ENCODE measurements around the gene SPRY4.
"Not testable (repeated sequence)": the region's sequence is repeated elsewhere in the genome, so short reads cannot be mapped to it uniquely, and the experiment has no call there.

SPRY4 gene

GRCh38 chr5:142314109-142314508 is 10.7 kb downstream of the SPRY4 start:
- no peak for DNase-seq

- DNase-seq = no peak
Observed at GRCh38 chr5:142313682-142314081, 11.1 kb downstream of the SPRY4 start.

- DNase-seq = no peak
Observed at GRCh38 chr5:142313275-142313674, 11.5 kb downstream of the SPRY4 start.

- no peak for DNase-seq
Observed at GRCh38 chr5:142312399-142312798, 12.4 kb downstream of the SPRY4 start.

GRCh38 chr5:142311725-142312124 is 13.1 kb downstream of the SPRY4 start:
- DNase-seq = no peak

GRCh38 chr5:142310803-142311202 is 14.0 kb downstream of the SPRY4 start:
- DNase-seq = no peak

- no peak for DNase-seq
Observed at GRCh38 chr5:142309747-142310318, 15.0 kb downstream of the SPRY4 start.

GRCh38 chr5:142308358-142308757 is 16.5 kb downstream of the SPRY4 start:
- no peak for DNase-seq

- no peak for DNase-seq
Observed at GRCh38 chr5:142307146-142307890, 17.5 kb downstream of the SPRY4 start.

GRCh38 chr5:142306077-142306502 is 18.7 kb downstream of the SPRY4 start:
- DNase-seq = no peak

- DNase-seq = no peak
Observed at GRCh38 chr5:142305211-142305610, 19.6 kb downstream of the SPRY4 start.

- no peak for DNase-seq
Observed at GRCh38 chr5:142304013-142304701, 20.7 kb downstream of the SPRY4 start.

- DNase-seq = no peak
Observed at GRCh38 chr5:142303565-142303964, 21.3 kb downstream of the SPRY4 start.

- no peak for DNase-seq
Observed at GRCh38 chr5:142301540-142301939, 23.3 kb downstream of the SPRY4 start.

GRCh38 chr5:142300677-142301076 is 24.1 kb downstream of the SPRY4 start:
- no peak for DNase-seq

GRCh38 chr5:142298789-142299188 is 26.0 kb downstream of the SPRY4 start:
- DNase-seq = no peak

- not testable (repeated sequence) for DNase-seq
Observed at GRCh38 chr5:142297786-142298185, 27.0 kb downstream of the SPRY4 start.

- no peak for DNase-seq
Observed at GRCh38 chr5:142296914-142297417, 27.9 kb downstream of the SPRY4 start.

GRCh38 chr5:142295960-142296860 is 28.6 kb downstream of the SPRY4 start:
- no peak for DNase-seq

GRCh38 chr5:142295084-142295758 is 29.6 kb downstream of the SPRY4 start:
- DNase-seq = no peak

- no peak for DNase-seq
Observed at GRCh38 chr5:142293486-142293885, 31.3 kb downstream of the SPRY4 start.

- DNase-seq = no peak
Observed at GRCh38 chr5:142292808-142293207, 32.0 kb downstream of the SPRY4 start.
